HG03135 (cell line): ENCODE data around the gene ACAD10.

ENCODE experiments used
- ATAC-seq: cut with Tn5 transposase; IDR thresholded peaks from one replicate; pipeline ENCODE4 v1.9.1; 2021; ENCODE audit warnings: mild to moderate bottlenecking, moderate library complexity; ENCODE audit not compliant: unreplicated experiment

Gene ACAD10

DNA sequence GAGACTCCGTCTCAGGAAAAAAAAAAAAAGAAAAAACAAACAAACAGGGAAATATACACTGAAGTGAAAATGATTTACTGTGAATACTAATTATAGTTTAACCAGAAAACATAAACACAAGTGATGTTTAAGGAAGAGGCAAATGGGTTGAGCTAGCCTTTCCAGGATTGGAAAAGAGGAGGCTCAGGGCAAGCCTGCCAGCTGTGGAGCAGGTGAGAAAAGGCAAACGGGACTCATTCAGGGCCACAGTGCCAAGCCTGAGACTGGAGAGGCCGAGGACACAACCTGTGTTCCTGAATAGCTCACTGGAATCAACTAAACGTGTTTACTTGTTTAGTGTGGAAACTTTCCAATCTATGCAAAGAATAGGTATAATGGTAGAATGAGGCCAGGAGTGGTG is 120.5 kb downstream of the ACAD10 start:
- no peak for ATAC-seq
